ENCODE data around the gene WWTR1.

GRCh38 chr3:149514471-149514870 is 143.4 kb downstream of the WWTR1 start:
- TF ChIP-seq POLR2A (IDR thresholded peaks at IDR 0.05) (no peak), CTCF (IDR thresholded peaks at IDR 0.05) (no peak)

Data from uterus (tissue), 2 donors.